PFSK-1 (cell line): ENCODE results near the gene CNTNAP2.

Experiments
- POLR2AphosphoS5 ChIP-seq: IDR thresholded peaks from 2 replicates; pipeline ENCODE4 v1.6.1; 2012; ENCODE audit warnings: low read depth, mild to moderate bottlenecking, control low read depth, low read length, moderate library complexity
- SIN3A ChIP-seq: IDR thresholded peaks from 2 replicates; pipeline ENCODE4 v1.6.1; 2012; ENCODE audit warnings: mild to moderate bottlenecking, low read length, moderate library complexity, borderline replicate concordance; ENCODE audit not compliant: insufficient read depth
- TAF1 ChIP-seq: IDR thresholded peaks from 2 replicates; pipeline ENCODE4 v1.6.1; 2012; ENCODE audit warnings: low read length, control low read depth, borderline replicate concordance; ENCODE audit not compliant: insufficient read depth
- TF ChIP-seq, protein P1 (sequence below), 2 experiments: IDR thresholded peaks; 2 replicates each; pipeline versions ENCODE4 v1.6.1 to v1.8.0; 2011 to 2012; ENCODE audit warnings: low read depth in 2 of 2, low read length in 2 of 2, control low read depth in 1 of 2, inconsistent platforms in 1 of 2, mild to moderate bottlenecking in 1 of 2, moderate library complexity in 1 of 2; ENCODE audit not compliant: insufficient read depth in 1 of 2

DNA sequence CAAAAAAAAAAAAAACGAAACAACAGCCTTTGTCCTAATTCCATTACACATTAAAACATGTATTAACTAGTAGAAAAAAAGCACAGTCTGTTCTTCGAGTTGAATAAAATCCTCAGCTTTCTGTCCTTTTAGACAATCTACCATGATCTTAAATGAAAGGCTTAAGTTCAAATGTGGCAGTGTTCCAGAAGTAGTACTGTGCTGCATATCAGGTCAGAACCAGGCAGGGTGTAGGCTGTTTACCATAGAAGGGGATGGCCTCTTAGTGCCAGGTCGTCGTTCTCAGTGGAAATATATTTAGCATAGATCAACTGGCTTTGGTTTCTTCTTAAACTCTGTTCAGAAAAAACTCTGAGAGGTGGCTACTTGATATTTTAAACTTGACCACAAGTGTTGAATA, 612.0 kb downstream of the CNTNAP2 start:
- TF ChIP-seq TAF1 (no peak), POLR2AphosphoS5 (no peak), SIN3A (no peak)
- TF ChIP-seq, protein P1, sequence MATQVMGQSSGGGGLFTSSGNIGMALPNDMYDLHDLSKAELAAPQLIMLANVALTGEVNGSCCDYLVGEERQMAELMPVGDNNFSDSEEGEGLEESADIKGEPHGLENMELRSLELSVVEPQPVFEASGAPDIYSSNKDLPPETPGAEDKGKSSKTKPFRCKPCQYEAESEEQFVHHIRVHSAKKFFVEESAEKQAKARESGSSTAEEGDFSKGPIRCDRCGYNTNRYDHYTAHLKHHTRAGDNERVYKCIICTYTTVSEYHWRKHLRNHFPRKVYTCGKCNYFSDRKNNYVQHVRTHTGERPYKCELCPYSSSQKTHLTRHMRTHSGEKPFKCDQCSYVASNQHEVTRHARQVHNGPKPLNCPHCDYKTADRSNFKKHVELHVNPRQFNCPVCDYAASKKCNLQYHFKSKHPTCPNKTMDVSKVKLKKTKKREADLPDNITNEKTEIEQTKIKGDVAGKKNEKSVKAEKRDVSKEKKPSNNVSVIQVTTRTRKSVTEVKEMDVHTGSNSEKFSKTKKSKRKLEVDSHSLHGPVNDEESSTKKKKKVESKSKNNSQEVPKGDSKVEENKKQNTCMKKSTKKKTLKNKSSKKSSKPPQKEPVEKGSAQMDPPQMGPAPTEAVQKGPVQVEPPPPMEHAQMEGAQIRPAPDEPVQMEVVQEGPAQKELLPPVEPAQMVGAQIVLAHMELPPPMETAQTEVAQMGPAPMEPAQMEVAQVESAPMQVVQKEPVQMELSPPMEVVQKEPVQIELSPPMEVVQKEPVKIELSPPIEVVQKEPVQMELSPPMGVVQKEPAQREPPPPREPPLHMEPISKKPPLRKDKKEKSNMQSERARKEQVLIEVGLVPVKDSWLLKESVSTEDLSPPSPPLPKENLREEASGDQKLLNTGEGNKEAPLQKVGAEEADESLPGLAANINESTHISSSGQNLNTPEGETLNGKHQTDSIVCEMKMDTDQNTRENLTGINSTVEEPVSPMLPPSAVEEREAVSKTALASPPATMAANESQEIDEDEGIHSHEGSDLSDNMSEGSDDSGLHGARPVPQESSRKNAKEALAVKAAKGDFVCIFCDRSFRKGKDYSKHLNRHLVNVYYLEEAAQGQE (IDR thresholded peaks at IDR 0.05; ENCODE audit: insufficient read depth in 1 of 2, low read depth in 2 of 2, low read length in 2 of 2), result no peak
